Daoy (cell line): Measurements from ENCODE around the gene IFT172. TPM values are rescaled to one million over a fixed set of nuclear protein-coding genes. Genes with fewer than 3 reads are reported as not detected.

Experiments
- DNase-seq: peaks from one replicate; pipeline ENCODE4 v3.0.0-alpha.2; 2015; ENCODE audit warnings: low read depth
- total RNA-seq: library from RNA; depleted of rRNA; stranded (reverse); fragments of >200 nt; shearing (Covaris generic); gene quantifications from 2 replicates; pipeline ENCODE4 v1.2.3, GENCODE V29; 2014

Gene IFT172
- total RNA-seq, 1 experiment from 2014 or later: 30.1 TPM

- DNase-seq: peak; percentile 51
Measured at GRCh38 chr2:27494944-27495554, 5.5 kb upstream of the IFT172 start, which contains the start of gene FNDC4. FNDC4 (minus strand) TSS chr2:27495200; CDS start chr2:27494679, 521 bp downstream.

- peak; percentile 34 for DNase-seq
Measured at GRCh38 chr2:27494284-27494943, 4.9 kb upstream of the IFT172 start.

GRCh38 chr2:27493948-27494283 is 4.4 kb upstream of the IFT172 start:
- no peak for DNase-seq

GRCh38 chr2:27492557-27492956 is 3.0 kb upstream of the IFT172 start:
- DNase-seq: no peak

GRCh38 chr2:27489118-27489497 is 435 bp downstream of the IFT172 start:
- peak; percentile 29 for DNase-seq

- no peak for DNase-seq
Measured at GRCh38 chr2:27485496-27485895, 4.0 kb downstream of the IFT172 start.

GRCh38 chr2:27471961-27472360 is 17.6 kb downstream of the IFT172 start:
- DNase-seq: no peak

GRCh38 chr2:27464443-27464842 is 25.1 kb downstream of the IFT172 start:
- DNase-seq: no peak

GRCh38 chr2:27461118-27461517 is 28.4 kb downstream of the IFT172 start:
- no peak for DNase-seq

- no peak for DNase-seq
Measured at GRCh38 chr2:27453968-27454367, 35.6 kb downstream of the IFT172 start.

GRCh38 chr2:27451095-27451494 is 38.4 kb downstream of the IFT172 start:
- no peak for DNase-seq

GRCh38 chr2:27448381-27448780 is 41.2 kb downstream of the IFT172 start:
- no peak for DNase-seq

- DNase-seq: no peak
Measured at GRCh38 chr2:27446057-27446456, 43.5 kb downstream of the IFT172 start.

- DNase-seq: no peak
Measured at GRCh38 chr2:27445615-27446014, 43.9 kb downstream of the IFT172 start.

GRCh38 chr2:27445155-27445554 is 44.4 kb downstream of the IFT172 start:
- no peak for DNase-seq

- DNase-seq: no peak
Measured at GRCh38 chr2:27442920-27443282, 46.6 kb downstream of the IFT172 start.

GRCh38 chr2:27441958-27442919 is 47.3 kb downstream of the IFT172 start, which contains the start of gene KRTCAP3:
KRTCAP3 (plus strand) TSS chr2:27442381; CDS start chr2:27442413, 32 bp downstream.
- no peak for DNase-seq

- DNase-seq: no peak
Measured at GRCh38 chr2:27441226-27441926, 48.2 kb downstream of the IFT172 start.

GRCh38 chr2:27435628-27436027 is 53.9 kb downstream of the IFT172 start:
- DNase-seq: no peak

- DNase-seq: peak; percentile 77
Measured at GRCh38 chr2:27431395-27431794, 58.1 kb downstream of the IFT172 start.

- DNase-seq: peak; percentile 96
Measured at GRCh38 chr2:27428978-27429541, 60.5 kb downstream of the IFT172 start.
